Activated T-cell treated with anti-CD3 and anti-CD28 coated beads, Interleukin-2, amount 50 U/mL, for 72 hours (primary cell): ENCODE measurements around the gene CFAP206. TPM values are rescaled to one million over a fixed set of nuclear protein-coding genes. Genes with fewer than 3 reads are reported as not detected.

ENCODE experiments used
- ATAC-seq, 2 donors: fragments of 150-1000 bp; cut with Tn5 transposase; replicated peaks in 1 of 2; 2 replicates each; pipeline ENCODE4 v1.10.0; 2021; ENCODE audit warnings: moderate library complexity in 2 of 2, mild to moderate bottlenecking in 1 of 2
- DNase-seq, 2 donors: peaks; one replicate each; pipeline ENCODE4 v3.0.0; 2021 to 2022; ENCODE audit warnings: mixed read lengths in 1 of 2
- H3K27ac Mint-ChIP-seq: one replicate; pipeline ENCODE4 v1.8.0; 2022; ENCODE audit warnings: mild to moderate bottlenecking, moderate library complexity, mixed read lengths
- H3K27me3 Mint-ChIP-seq: one replicate; pipeline ENCODE4 v1.8.0; 2022; ENCODE audit warnings: low read depth, mixed read lengths
- H3K36me3 Mint-ChIP-seq, 2 donors: one replicate each; pipeline ENCODE4 v1.8.0; 2022; ENCODE audit warnings: mixed read lengths in 2 of 2, mild to moderate bottlenecking in 1 of 2; ENCODE audit not compliant: insufficient read depth in 2 of 2
- H3K4me1 Mint-ChIP-seq: one replicate; pipeline ENCODE4 v1.8.0; 2022; ENCODE audit warnings: low read depth, mixed read lengths
- H3K4me3 Mint-ChIP-seq, 2 donors: one replicate each; pipeline ENCODE4 v1.8.0; 2022; ENCODE audit warnings: mild to moderate bottlenecking in 2 of 2, mixed read lengths in 2 of 2, moderate library complexity in 2 of 2
- H3K9me3 Mint-ChIP-seq, 2 donors: one replicate each; pipeline ENCODE4 v1.8.0; 2022; ENCODE audit warnings: mixed read lengths in 2 of 2
- total RNA-seq, 2 donors: library from RNA; stranded (reverse); gene quantifications; one replicate each; pipeline ENCODE4 v1.2.3, GENCODE V29; 2022

The CFAP206 gene
- total RNA-seq, 2 donors from 2014 or later = not detected

DNA sequence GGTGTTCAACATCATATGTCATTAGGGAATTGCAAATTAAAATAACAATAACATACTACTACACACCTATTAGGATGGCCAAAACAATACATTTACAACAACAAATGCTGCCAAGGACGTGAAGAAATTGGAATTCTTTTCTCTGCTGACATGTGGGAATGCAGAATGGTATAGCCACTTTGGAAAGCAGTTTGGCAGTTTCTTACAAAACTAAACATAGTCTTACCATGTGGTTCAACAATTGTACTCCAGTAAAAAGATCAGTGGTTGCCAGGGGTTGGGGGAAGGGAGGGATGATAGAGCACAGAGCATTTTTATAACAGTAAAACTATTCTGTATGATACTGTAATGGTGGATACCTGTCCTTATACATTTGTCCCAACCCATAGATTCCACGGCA lies 12.3 kb upstream of the CFAP206 start:
- H3K36me3 Mint-ChIP-seq = no peaks in the 10 kb centered on the region
- H3K27me3 Mint-ChIP-seq = no peaks in the 10 kb centered on the region
- DNase-seq (no peak), ATAC-seq (no peak)
- no peak overlapping the region for H3K27ac Mint-ChIP-seq
- no peak overlapping the region for H3K4me3 Mint-ChIP-seq
- H3K4me1 Mint-ChIP-seq = no peaks in the 10 kb centered on the region
- H3K9me3 Mint-ChIP-seq = no peaks in the 10 kb centered on the region

DNA sequence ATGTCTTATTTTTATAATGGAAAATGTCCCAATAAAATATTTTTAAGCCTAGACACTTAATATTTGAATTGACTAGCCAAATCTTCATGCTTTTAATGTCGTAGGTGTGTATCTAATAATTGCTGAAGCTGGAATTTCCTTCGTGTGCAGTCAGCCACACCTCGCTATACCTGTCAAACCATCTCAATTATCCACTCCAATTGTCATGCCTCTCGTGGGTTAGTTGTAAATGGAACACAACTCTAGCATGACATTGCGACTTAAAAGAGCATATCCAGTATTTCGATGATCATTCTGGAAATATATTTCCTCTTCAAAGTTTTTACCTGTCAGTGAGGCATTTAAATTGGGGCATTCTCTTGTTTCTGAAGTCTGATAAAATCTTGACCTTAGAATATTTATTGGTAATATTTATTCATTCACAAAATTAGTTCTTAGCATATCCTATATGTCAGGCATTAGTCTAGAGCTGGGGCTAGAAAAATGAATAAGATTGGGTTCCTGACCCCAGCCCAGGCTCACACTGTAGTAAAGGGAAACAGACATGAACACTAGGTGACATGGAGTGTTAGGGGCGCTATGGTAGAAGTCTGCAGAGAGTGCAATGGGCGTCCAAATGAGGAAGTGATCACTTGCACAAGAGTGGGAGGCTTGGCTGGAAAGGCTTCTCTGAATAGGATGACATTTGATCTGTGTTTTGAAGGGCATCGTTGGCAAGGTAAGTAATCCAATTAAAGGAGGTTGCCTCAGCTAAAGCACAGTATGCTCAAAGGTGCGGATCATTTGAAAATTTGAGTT lies 11.0 kb upstream of the CFAP206 start:
- Mint-ChIP-seq H3K9me3 (no peaks in the 10 kb centered on the region), H3K36me3 (no peaks in the 10 kb centered on the region), H3K4me1 (no peaks in the 10 kb centered on the region), H3K27me3 (no peaks in the 10 kb centered on the region), H3K4me3 (no peak overlapping the region), H3K27ac (no peak overlapping the region)
- no peak for ATAC-seq
- DNase-seq = no peak

DNA sequence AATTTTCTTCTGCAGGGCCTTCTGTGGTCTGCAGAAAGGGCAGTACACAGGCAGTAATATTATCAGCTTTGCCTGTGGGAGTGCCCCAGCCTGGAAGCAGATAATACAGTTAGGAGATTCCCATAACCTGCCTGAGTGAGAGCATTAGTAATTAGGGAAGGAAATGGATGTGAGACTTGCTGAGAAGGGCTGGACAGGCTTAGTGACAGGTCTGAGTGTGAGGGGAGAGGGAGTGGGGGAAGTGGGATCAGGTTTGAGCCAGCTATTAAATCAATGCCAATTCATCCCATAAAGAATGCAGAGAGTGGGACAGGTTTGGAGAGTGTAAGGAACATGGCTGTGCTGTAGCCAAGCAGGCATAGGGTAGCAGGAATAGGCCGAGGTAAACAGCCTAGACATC lies 10.1 kb upstream of the CFAP206 start:
- ATAC-seq = no peak
- Mint-ChIP-seq H3K27me3 (no peaks in the 10 kb centered on the region), H3K4me1 (no peaks in the 10 kb centered on the region), H3K36me3 (no peaks in the 10 kb centered on the region), H3K27ac (no peak overlapping the region), H3K4me3 (no peak overlapping the region), H3K9me3 (no peaks in the 10 kb centered on the region)
- no peak for DNase-seq

DNA sequence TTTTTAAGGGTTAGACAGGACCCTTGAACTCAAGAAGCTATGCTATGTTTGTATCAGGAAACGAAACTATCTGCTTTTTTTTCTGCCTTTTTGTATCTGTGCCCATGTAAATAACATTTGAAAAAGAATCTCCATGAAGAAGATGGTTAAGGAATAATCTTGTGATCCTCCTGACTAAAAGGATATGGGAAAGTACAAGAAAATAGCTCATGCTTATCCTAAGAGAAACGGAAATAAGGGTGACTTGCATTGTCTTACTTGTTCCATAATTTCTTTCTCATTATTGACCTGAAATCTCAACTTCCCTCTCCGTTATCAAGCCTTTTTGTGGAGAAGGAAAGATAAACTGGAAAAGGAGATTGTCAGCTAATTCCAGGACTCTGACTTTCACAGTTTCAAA lies 5.9 kb upstream of the CFAP206 start:
- ATAC-seq = no peak
- Mint-ChIP-seq H3K4me1 (no peaks in the 10 kb centered on the region), H3K4me3 (no peak overlapping the region), H3K36me3 (no peaks in the 10 kb centered on the region), H3K27ac (no peak overlapping the region), H3K9me3 (no peaks in the 10 kb centered on the region), H3K27me3 (peaks cover 10% of the 10 kb centered on the region)
- DNase-seq = no peak

DNA sequence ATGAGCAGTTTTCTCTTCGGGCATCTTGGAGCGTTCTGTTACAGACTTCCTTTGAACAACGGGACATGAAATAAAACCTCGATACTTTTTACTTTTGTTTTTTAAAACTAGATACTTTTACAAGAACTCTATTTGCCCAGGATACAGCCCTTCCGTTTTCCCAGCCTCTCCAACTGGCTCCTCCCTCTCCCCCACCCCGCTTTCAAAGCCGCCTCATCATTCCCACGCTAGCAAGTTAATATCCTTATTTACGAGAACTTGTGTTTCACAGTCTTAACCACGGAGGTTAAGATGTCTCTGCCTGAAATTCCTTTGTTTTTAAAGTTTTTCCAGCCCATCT lies 241 bp upstream of the CFAP206 start:
- ATAC-seq = peak in 1 of 2 donors; percentile 11
- peak overlapping the region; percentile 88 to 93 for H3K4me3 Mint-ChIP-seq
- H3K27ac Mint-ChIP-seq = no peak overlapping the region

DNA sequence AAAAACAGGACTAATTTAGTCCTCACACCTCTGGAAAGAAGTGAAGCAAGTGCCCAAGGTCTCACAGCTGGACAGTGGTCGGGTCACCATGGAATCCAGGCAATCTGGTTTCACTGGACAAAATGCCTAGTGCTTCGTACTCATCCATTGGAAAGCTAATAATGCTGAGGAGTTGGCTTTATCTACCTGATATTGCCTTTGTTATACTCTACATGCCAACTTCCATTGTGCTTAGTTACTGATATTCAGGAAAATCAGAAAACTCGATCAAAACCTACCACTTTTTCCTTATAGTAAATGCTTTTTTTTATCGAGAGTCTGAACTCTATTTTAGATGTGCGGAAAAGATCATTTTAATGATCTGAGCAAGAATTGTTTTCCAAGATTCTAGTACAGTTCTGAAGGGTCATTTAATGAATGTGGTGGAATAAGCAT lies 966 bp downstream of the CFAP206 start:
- ATAC-seq (no peak), DNase-seq (no peak)
- H3K4me1 Mint-ChIP-seq = peaks cover 6% of the 10 kb centered on the region
- peaks cover 24% of the 10 kb centered on the region for H3K27me3 Mint-ChIP-seq
- H3K27ac Mint-ChIP-seq = peak overlapping the region; percentile 88
- H3K36me3 Mint-ChIP-seq = no peaks in the 10 kb centered on the region
- no peaks in the 10 kb centered on the region for H3K9me3 Mint-ChIP-seq
- H3K4me3 Mint-ChIP-seq = peak overlapping the region; percentile 88 to 93

More for the DNA sequence above, 241 bp upstream of the CFAP206 start:
- Mint-ChIP-seq H3K27me3 (peaks cover 23% of the 10 kb centered on the region), H3K4me1 (peaks cover 6% of the 10 kb centered on the region), H3K36me3 (no peaks in the 10 kb centered on the region), H3K9me3 (no peaks in the 10 kb centered on the region)
- DNase-seq = peak in 1 of 2 donors; percentile 3

DNA sequence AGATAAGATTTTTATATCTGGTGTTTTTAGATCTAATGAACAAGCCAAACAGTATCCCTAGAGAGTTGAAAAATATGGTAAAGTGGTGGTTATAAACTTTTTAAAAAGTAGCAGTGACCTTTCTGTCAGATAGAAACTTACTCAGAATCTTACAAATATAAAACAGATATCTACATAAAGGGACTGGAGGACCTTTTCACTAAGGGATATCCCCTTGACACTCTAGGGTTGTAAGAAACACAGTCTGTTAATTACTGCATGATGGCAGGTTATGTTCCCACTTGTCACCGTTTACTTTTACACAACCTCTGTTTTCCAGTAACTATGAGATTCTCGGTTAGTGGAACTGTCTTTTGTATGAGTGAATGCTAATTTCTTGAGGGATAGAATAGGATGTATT lies 11.5 kb downstream of the CFAP206 start:
- H3K4me1 Mint-ChIP-seq = no peaks in the 10 kb centered on the region
- H3K9me3 Mint-ChIP-seq = no peaks in the 10 kb centered on the region
- DNase-seq (no peak), ATAC-seq (no peak)
- H3K36me3 Mint-ChIP-seq = no peaks in the 10 kb centered on the region
- no peak overlapping the region for H3K4me3 Mint-ChIP-seq
- H3K27ac Mint-ChIP-seq = no peak overlapping the region
- no peaks in the 10 kb centered on the region for H3K27me3 Mint-ChIP-seq

DNA sequence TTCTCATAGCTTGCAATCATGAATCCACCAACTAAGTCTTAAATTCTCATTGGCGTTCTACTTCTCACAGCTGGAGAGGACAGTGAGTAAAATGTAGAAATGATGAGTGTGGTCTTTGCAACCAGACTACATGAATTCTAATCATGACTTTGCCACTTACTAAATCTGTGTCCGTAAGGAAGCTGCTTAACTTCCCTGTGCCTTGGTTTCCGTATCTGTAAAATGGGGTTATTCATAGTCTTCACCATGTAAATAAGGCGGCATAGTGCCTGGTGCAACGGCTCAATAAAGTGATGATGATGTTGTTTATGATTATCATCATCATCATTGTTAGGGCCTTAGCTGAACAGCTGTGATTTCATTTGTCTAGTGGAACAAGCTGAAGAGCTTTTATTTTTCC lies 12.6 kb downstream of the CFAP206 start:
- Mint-ChIP-seq H3K4me3 (no peak overlapping the region), H3K9me3 (no peaks in the 10 kb centered on the region), H3K36me3 (no peaks in the 10 kb centered on the region), H3K27me3 (no peaks in the 10 kb centered on the region), H3K4me1 (no peaks in the 10 kb centered on the region), H3K27ac (no peak overlapping the region)
- DNase-seq (no peak), ATAC-seq (no peak)

DNA sequence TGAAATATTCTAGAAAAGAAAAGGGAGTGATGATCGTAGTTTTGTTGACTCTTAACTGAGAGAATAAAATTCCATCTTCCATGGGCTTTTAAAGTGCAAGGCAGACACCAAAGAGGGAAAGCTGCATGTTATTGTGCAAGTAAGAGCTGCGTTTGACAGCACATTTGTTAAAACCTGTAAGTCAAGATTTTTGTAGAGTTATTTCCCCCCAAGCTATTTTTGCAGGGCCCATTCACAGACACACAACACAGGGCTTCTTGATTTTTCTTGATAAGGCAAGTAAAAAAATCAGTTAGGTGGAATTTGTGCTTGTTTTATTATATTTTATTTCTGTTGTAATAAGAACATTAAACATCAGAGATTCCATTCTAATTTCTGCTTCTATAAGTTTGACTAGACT lies 13.8 kb downstream of the CFAP206 start:
- Mint-ChIP-seq H3K4me3 (no peak overlapping the region), H3K36me3 (no peaks in the 10 kb centered on the region), H3K4me1 (no peaks in the 10 kb centered on the region), H3K9me3 (no peaks in the 10 kb centered on the region), H3K27ac (no peak overlapping the region), H3K27me3 (no peaks in the 10 kb centered on the region)
- DNase-seq (no peak), ATAC-seq (no peak)

DNA sequence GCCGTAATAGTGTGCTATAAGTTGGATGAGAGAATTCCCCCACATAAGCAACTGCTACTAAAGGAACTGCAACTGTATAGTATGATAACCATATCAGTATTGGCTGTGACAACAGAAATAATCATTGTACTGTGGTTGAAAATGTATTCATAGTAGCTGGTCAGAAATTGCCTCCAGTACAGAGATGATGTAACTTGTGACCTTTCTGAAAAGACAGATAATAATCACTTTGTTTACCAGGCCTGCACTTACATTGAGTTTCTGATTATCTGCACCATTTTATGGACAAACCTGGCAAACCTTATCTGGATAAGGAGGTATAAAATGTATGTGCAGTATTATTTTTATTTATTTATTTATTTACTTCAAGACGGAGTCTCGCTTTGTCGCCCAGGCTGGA lies 19.0 kb downstream of the CFAP206 start:
- H3K27ac Mint-ChIP-seq = no peak overlapping the region
- ATAC-seq = no peak
- H3K4me1 Mint-ChIP-seq = no peaks in the 10 kb centered on the region

DNA sequence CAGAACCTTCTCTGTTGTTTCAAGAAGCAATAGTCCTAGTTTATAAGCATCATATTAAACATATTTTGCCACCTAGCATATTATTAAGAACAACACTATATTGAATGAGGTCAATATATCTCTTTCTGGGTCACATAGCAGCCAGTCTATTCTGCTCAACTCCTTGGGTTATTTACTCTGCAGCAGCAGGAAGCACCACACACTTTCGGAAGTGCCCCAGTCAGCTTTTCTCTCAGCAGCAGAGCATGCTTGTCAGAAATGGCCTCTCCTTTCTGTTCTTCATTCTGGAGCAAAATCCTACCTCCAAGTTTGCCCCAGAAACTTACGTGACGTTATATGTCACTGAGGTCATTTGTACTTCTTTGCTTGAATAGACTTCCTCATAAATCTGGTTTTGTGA lies 22.7 kb downstream of the CFAP206 start:
- ATAC-seq (no peak), DNase-seq (no peak)
- Mint-ChIP-seq H3K27me3 (peaks cover 14% of the 10 kb centered on the region), H3K36me3 (no peaks in the 10 kb centered on the region), H3K4me3 (no peak overlapping the region), H3K27ac (no peak overlapping the region), H3K4me1 (no peaks in the 10 kb centered on the region), H3K9me3 (no peaks in the 10 kb centered on the region)

More for the DNA sequence above, 19.0 kb downstream of the CFAP206 start:
- DNase-seq = no peak
- H3K4me3 Mint-ChIP-seq = no peak overlapping the region
- no peaks in the 10 kb centered on the region for H3K27me3 Mint-ChIP-seq
- no peaks in the 10 kb centered on the region for H3K36me3 Mint-ChIP-seq
- no peaks in the 10 kb centered on the region for H3K9me3 Mint-ChIP-seq

DNA sequence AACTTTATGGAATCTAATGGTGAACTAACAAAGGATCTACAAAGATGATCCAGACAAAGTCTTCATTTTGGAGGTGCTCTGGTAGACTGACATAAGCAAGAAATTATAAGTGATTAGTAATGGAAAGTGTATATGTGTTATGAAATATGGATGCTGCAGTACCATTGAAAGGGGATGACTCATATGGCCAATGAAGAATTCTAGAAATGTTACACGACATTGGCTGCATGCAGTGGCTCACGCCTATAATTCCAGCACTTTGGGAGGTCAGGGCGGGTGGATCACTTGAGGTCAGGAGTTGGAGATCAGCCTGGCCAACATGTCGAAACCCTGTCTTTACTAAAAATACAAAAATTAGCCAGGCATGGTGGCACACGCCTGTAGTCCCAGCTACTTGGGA lies 23.5 kb downstream of the CFAP206 start:
- Mint-ChIP-seq H3K36me3 (no peaks in the 10 kb centered on the region), H3K27ac (no peak overlapping the region), H3K4me1 (no peaks in the 10 kb centered on the region), H3K9me3 (no peaks in the 10 kb centered on the region), H3K27me3 (peaks cover 14% of the 10 kb centered on the region), H3K4me3 (no peak overlapping the region)
- ATAC-seq = no peak
- no peak for DNase-seq

DNA sequence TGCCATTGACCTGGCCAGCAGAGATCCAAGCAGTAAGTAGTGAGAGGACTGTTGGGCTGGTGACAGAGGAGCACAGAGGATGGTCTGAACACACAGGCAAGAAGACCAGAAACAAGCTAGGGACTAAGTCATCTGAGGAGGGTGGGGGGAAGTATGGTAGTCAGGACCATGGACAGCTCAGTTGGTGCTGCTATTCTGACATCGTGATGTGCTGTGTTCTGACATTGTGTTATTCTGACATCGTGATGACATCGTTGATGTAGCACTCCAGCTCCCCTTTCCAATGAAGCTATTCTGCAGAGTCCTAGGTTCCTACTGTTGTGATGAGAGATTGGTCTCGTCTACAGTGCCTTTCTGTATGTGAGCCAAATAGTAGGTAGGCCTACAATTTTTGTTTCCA lies 28.7 kb downstream of the CFAP206 start:
- ATAC-seq = peak in 1 of 2 donors; percentile 41
- peaks cover 0 to 2% of the 10 kb centered on the region in 2 donors for H3K9me3 Mint-ChIP-seq

DNA sequence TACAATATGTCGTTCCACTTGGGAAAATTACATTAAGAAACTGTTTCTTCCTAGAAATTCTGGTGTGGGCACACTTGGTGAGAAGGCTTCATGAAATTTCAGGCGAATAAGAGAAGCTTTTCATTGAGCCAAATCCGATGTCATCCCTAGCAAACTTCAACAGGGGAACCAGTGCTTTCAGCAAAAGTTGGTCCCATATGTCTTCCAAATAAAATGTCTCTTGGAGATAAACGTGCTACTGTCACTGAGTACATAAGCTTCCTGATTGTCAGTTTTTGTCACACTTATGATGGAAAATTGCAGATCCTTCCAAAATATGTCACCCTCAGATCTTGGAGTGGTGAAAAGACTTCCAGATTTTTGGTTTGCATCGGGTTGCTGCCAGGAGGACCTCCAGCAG lies 33.9 kb downstream of the CFAP206 start:
- ATAC-seq = no peak
- no peak overlapping the region for H3K27ac Mint-ChIP-seq
- no peak for DNase-seq
- no peaks in the 10 kb centered on the region for H3K4me1 Mint-ChIP-seq
- peaks cover 0 to 2% of the 10 kb centered on the region in 2 donors for H3K9me3 Mint-ChIP-seq
- peaks cover 0 to 2% of the 10 kb centered on the region in 2 donors for H3K36me3 Mint-ChIP-seq
- H3K27me3 Mint-ChIP-seq = peaks cover 10% of the 10 kb centered on the region
- no peak overlapping the region for H3K4me3 Mint-ChIP-seq

More for the DNA sequence above, 28.7 kb downstream of the CFAP206 start:
- no peaks in the 10 kb centered on the region for H3K4me1 Mint-ChIP-seq
- no peak overlapping the region for H3K27ac Mint-ChIP-seq
- no peak overlapping the region for H3K4me3 Mint-ChIP-seq
- H3K27me3 Mint-ChIP-seq = peaks cover 14% of the 10 kb centered on the region
- DNase-seq = peak; percentile 35 to 36
- peaks cover 0 to 2% of the 10 kb centered on the region in 2 donors for H3K36me3 Mint-ChIP-seq
